ENCODE results near the gene PTPRS. TPM values are rescaled to one million over a fixed set of nuclear protein-coding genes. Genes with fewer than 3 reads are reported as not detected.
A peak's percentile ranks its signal among the peaks of the same experiment; 100 is the strongest.
"Not testable (repeated sequence)": the region's sequence is repeated elsewhere in the genome, so short reads cannot be mapped to it uniquely, and the experiment has no call there.

PTPRS gene
- polyA plus RNA-seq, 6 donors from 2014 or later: 0.19 to 1.5 (median 0.73) TPM; not detected in 1

DNA sequence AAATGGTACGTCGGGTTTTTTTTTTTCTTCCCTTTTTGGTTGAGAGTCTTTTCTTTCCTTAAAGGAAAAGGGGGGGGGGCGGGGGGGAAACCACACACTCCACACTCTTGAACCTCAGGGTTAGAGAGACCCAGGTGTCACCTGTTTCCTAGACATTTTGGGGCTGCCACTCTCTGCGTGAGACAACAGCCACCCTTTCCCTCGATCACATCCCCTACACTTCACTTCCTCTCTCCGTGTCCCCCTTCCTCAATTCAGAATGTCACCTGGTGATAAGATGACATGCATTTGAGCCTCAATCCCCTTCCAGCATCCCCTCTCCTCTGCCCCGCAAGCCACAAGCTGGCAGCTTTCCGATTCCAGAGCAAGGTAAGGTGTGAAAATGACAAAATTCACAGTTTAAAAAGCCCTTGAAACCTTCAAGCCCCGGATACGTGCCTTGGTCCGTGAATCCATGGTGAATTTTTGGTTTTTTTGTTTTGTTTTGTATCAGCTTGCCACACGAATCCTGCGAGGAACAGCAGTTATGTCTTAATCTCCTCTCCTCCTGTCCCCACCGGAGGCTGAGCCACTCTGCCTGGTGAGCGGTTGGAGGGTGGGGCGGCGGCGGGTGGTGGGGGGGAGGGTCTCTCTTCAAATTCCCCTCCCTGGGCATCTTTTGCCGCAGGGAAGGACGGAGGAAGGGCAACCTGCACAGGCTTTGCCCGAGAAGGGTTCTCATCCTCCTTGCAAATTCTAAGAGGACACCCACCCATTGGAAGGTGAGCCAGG lies 4.2 kb downstream of the PTPRS start:
- peak overlapping the region in 4 of 8 donors; percentile 15 to 69 (median 41) for H3K4me3 Mint-ChIP-seq
- peaks cover 15 to 33% (median 23%) of the 10 kb centered on the region in 3 donors for H3K4me1 Mint-ChIP-seq
- peak; percentile 12 for DNase-seq
- no peak for ATAC-seq (ENCODE audit: low read depth in 2 of 2)
- peaks cover 0 to 19% of the 10 kb centered on the region in 2 donors for H3K36me3 Mint-ChIP-seq
- H3K27ac Mint-ChIP-seq: peak overlapping the region in 1 of 6 donors; percentile 42
- H3K9me3 Mint-ChIP-seq: peaks cover 0 to 6% (median 0%) of the 10 kb centered on the region in 7 donors
- H3K27me3 Mint-ChIP-seq: peaks cover 25 to 68% (median 59%) of the 10 kb centered on the region in 3 donors

DNA sequence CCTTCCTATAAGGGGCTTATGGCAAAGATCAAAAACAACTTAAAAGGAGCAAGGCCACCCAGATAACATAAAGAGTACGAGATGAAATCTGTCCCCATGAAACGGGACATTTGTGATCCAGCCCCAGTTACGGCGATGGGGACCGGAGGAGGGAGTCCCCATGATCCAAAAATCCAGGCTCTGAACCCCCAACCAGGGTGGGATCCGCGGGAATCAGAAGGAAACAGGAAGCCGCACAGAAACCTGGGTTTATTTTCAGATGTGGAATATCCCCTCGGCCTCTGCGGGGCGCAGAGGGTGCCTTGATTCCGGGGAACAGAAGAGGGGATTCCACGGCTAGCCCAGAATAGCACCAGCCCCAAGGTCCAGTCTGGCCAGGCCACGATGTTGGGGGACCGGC lies 5.0 kb downstream of the PTPRS start:
- peaks cover 15 to 29% (median 23%) of the 10 kb centered on the region in 3 donors for H3K4me1 Mint-ChIP-seq
- no peak for DNase-seq
- peaks cover 0 to 15% of the 10 kb centered on the region in 2 donors for H3K36me3 Mint-ChIP-seq
- peak overlapping the region in 2 of 8 donors; percentile 9 to 56 for H3K4me3 Mint-ChIP-seq
- no peak for ATAC-seq (ENCODE audit: low read depth in 2 of 2)
- peaks cover 24 to 64% (median 55%) of the 10 kb centered on the region in 3 donors for H3K27me3 Mint-ChIP-seq
- H3K9me3 Mint-ChIP-seq: peaks cover 0 to 4% (median 0%) of the 10 kb centered on the region in 7 donors
- peak overlapping the region in 1 of 6 donors; percentile 50 for H3K27ac Mint-ChIP-seq

DNA sequence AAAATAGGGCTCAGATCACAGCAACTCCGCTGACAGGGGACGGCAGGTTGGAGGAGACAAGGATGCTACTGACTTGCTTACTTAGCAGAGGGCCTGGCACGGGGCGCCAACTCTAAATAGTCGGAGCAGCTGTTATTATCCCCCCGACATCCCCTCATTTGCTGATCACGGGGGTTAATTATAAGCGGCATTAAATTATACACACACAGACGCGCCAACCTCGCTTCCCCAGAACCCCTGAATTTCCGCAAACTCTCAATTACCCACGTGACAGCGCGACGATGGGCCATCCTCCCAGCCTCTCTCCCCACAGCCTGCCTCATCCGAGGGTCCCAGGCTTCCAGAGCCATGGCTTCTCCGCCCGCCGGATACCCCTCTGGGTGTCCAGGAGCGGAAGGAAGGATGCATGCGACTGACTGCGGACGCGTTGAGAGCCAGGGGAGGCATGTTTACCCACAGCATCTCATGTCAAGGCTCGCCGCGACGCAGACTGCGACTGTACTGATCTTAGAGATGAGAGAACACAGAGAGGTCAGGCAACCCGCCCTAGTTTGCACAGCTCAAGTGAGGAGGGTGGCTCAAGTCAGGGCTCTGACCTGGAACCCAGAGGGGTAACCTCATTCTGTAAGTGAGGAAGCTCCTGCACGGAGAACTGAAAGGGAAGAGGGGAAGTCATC lies 5.7 kb downstream of the PTPRS start:
- peaks cover 0 to 15% of the 10 kb centered on the region in 2 donors for H3K36me3 Mint-ChIP-seq
- peak overlapping the region in 2 of 8 donors; percentile 9 to 45 for H3K4me3 Mint-ChIP-seq
- DNase-seq (no peak), ATAC-seq (ENCODE audit: low read depth in 2 of 2) (no peak)
- peaks cover 15 to 29% (median 23%) of the 10 kb centered on the region in 3 donors for H3K4me1 Mint-ChIP-seq
- H3K27ac Mint-ChIP-seq: peak overlapping the region in 1 of 6 donors; percentile 50
- peaks cover 0 to 4% (median 0%) of the 10 kb centered on the region in 7 donors for H3K9me3 Mint-ChIP-seq
- peaks cover 24 to 64% (median 55%) of the 10 kb centered on the region in 3 donors for H3K27me3 Mint-ChIP-seq

DNA sequence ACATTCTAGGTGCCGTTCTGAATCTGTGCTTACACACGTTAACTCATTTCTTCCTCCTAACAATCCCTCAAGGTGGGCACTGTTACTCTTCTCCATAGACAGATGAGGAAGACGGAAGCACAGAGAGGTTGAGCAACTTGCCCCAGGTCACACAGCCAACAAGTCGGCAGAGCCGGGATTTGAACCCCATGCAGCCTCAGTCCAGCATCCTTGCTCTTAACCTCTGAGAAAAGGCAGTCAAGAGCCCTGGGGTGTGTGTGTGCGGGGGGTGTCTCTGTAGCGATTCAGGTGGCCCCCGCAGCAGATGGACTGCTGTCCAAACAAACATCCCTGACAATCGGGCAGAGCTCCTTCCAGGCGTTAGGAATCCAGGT lies 6.3 kb downstream of the PTPRS start:
- ATAC-seq (ENCODE audit: low read depth in 2 of 2) (no peak), DNase-seq (no peak)
- Mint-ChIP-seq H3K4me3 (peak overlapping the region in 1 of 8 donors; percentile 2), H3K4me1 (peaks cover 14 to 28% (median 23%) of the 10 kb centered on the region in 3 donors), H3K27me3 (peaks cover 23 to 62% (median 53%) of the 10 kb centered on the region in 3 donors), H3K27ac (no peak overlapping the region), H3K36me3 (peaks cover 0 to 14% of the 10 kb centered on the region in 2 donors), H3K9me3 (peaks cover 0 to 4% (median 0%) of the 10 kb centered on the region in 7 donors)

DNA sequence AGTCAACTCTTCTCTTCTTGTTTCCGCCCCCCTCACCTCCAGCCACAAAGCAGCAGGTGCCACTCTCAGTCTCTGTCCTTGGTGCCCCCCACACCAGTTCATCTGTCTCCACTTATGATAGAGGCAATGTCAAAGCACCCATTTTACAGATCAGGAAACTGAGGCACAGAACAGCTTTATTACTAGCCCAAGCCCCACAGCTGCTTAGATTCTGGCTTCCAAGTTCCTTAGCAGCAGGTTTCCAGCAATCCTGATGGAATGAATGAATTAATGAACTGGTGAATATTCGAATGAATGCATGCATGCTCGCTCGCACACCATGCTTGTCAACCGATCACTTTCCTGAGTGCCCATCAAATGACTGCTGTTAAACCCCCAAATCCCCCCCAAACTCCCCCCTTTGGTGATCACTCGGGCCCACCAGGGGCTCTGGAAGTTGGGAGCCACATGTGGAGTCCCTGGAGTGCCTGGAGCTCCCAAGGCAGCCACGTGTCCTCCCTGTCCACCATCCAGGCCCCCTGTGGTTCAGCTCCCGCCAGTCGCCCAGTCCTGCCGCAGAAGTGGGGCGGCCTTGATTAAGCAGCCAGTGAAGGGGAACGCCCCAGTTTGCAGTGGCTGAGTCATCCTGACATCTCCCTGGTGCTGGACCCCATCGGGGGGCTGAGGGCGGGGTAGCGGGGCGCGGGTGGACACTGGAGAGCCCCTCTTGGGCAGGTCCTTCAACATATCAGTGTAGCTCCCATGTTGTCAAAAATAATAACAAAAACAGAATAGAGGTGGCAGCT lies 6.8 kb downstream of the PTPRS start:
- DNase-seq (no peak), ATAC-seq (ENCODE audit: low read depth in 2 of 2) (no peak)
- H3K27me3 Mint-ChIP-seq: peaks cover 18 to 56% (median 51%) of the 10 kb centered on the region in 3 donors
- H3K36me3 Mint-ChIP-seq: peaks cover 0 to 8% of the 10 kb centered on the region in 2 donors
- no peak overlapping the region for H3K4me3 Mint-ChIP-seq
- peak overlapping the region in 1 of 6 donors; percentile 58 for H3K27ac Mint-ChIP-seq
- peaks cover 8 to 24% (median 17%) of the 10 kb centered on the region in 3 donors for H3K4me1 Mint-ChIP-seq
- H3K9me3 Mint-ChIP-seq: no peaks in the 10 kb centered on the region

DNA sequence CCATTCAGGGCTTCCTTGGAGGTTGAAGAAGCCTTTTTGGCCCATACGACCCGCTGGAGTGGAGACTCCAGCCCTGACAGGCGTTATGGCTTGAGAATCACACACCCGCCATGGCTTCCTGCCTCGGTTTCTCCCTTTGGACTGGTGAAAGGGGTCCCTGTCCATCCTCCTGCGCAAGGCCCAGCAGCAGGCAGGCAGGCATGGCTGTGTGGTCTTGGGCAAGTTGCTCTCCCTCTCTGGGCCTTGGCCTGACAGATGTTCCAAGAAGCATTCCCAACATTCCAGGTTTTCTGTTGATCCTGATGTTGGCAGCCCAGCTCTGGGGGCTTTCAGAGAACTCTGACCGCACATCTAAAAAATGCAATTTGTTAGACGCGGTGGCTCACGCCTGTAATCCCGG lies 8.1 kb downstream of the PTPRS start:
- Mint-ChIP-seq H3K4me1 (peaks cover 6 to 20% (median 15%) of the 10 kb centered on the region in 3 donors), H3K9me3 (peaks cover 0 to 1% (median 0%) of the 10 kb centered on the region in 7 donors), H3K36me3 (peaks cover 0 to 7% of the 10 kb centered on the region in 2 donors), H3K27ac (no peak overlapping the region), H3K27me3 (peaks cover 18 to 44% (median 43%) of the 10 kb centered on the region in 3 donors), H3K4me3 (no peak overlapping the region)
- ATAC-seq (ENCODE audit: low read depth in 2 of 2) (no peak), DNase-seq (no peak)

DNA sequence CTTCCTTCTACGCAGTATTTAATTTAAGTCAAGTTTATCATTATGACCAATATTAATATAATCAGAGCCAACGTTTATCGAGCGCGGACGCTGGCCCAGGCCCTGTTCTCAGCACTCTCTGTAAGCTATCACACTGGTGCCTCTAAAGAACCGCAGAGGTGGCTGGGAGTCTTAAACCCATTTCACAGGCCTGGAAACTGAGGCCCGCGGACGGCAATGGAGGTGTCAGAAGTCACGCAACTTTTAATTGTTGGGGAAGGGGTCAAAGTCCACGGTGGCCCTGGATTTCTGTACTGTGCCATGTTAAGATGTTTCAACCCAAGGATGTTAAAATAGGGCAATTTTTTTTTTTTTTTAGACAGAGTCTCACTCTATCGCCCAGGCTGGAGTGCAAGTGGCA lies 8.8 kb downstream of the PTPRS start:
- peaks cover 0 to 7% of the 10 kb centered on the region in 2 donors for H3K36me3 Mint-ChIP-seq
- no peak overlapping the region for H3K4me3 Mint-ChIP-seq
- peaks cover 0 to 1% (median 0%) of the 10 kb centered on the region in 7 donors for H3K9me3 Mint-ChIP-seq
- H3K27ac Mint-ChIP-seq: no peak overlapping the region
- H3K27me3 Mint-ChIP-seq: peaks cover 18 to 42% (median 37%) of the 10 kb centered on the region in 3 donors
- no peak for ATAC-seq (ENCODE audit: low read depth in 2 of 2)
- DNase-seq: no peak
- peaks cover 6 to 15% (median 15%) of the 10 kb centered on the region in 3 donors for H3K4me1 Mint-ChIP-seq

DNA sequence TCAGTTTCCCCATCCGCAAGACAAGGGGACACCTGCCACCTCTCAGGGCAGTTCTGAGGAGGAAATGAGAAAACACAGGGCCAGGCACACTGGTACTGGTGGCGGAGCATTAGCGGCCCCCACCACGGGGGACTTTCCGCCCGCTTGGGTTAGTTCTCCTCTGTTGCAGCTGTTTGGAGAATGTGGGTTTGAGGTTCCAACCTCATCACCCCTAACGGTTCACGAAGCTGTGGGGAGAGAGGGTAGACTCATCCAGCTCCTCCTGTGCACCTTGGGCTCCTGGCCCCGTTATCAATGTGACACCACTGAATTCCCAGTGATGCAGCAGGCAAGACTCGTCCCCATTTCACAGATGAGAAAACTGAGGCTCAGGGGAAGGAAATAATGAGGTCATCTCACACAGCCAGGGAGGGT lies 10.3 kb downstream of the PTPRS start:
- Mint-ChIP-seq H3K9me3 (peaks cover 0 to 5% (median 0%) of the 10 kb centered on the region in 7 donors), H3K36me3 (peaks cover 0 to 6% of the 10 kb centered on the region in 2 donors), H3K27ac (no peak overlapping the region), H3K4me1 (peaks cover 4 to 7% (median 5%) of the 10 kb centered on the region in 3 donors), H3K4me3 (no peak overlapping the region), H3K27me3 (peaks cover 10 to 29% (median 23%) of the 10 kb centered on the region in 3 donors)
- ATAC-seq (ENCODE audit: low read depth in 2 of 2): peak; percentile 39 to 72
- no peak for DNase-seq

DNA sequence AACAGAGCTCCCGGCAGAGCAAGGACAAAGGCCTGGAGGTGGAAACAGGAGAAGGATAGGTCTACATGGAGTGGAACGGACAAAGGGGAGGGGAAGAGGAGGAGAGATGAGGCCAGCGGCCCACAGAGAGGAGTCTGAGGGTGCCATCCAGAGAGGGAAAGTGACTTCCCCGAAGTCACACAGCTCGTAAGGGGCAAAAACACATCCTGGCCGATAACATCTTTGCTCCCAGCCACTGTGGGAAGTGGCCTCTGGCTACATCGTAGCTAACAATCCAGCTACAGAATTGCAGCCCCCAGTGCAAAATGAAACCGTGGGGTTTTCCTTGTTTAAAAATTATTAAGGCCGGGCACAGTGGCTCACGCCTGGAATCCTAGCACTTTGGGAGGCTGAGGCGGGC lies 11.5 kb downstream of the PTPRS start:
- H3K27ac Mint-ChIP-seq: peak overlapping the region in 1 of 6 donors; percentile 62
- H3K36me3 Mint-ChIP-seq: peaks cover 0 to 12% of the 10 kb centered on the region in 2 donors

DNA sequence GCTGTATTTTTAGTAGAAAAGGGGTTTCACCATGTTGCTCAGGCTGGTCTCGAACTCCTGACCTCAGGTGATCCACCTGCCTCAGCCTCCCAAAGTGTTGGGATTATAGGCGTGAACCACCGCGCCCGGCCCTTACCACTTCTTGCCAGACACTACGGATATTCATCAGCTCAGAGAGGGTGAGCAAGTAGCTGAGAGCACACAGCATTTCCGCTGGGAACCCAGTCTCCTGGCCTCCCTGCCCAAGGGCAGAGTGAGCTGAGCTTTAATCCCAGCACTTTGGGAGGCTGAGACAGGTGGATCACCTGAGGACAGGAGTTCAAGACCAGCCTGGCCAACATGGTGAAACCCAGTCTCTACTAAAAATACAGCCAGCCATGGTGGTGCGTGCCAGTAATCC lies 12.2 kb downstream of the PTPRS start:
- H3K27me3 Mint-ChIP-seq: peaks cover 5 to 25% (median 10%) of the 10 kb centered on the region in 3 donors
- ATAC-seq (ENCODE audit: low read depth in 2 of 2); DNase-seq; H3K4me3 Mint-ChIP-seq; H3K4me1 Mint-ChIP-seq; H3K27ac Mint-ChIP-seq: not testable (repeated sequence)
- H3K9me3 Mint-ChIP-seq: peaks cover 4 to 11% (median 9%) of the 10 kb centered on the region in 7 donors
- peaks cover 0 to 16% of the 10 kb centered on the region in 2 donors for H3K36me3 Mint-ChIP-seq

More for the DNA sequence above, 11.5 kb downstream of the PTPRS start:
- Mint-ChIP-seq H3K9me3 (peaks cover 4 to 8% (median 6%) of the 10 kb centered on the region in 7 donors), H3K4me1 (peaks cover 0 to 5% (median 0%) of the 10 kb centered on the region in 3 donors), H3K4me3 (no peak overlapping the region), H3K27me3 (peaks cover 5 to 23% (median 11%) of the 10 kb centered on the region in 3 donors)
- ATAC-seq (ENCODE audit: low read depth in 2 of 2) (no peak), DNase-seq (no peak)

DNA sequence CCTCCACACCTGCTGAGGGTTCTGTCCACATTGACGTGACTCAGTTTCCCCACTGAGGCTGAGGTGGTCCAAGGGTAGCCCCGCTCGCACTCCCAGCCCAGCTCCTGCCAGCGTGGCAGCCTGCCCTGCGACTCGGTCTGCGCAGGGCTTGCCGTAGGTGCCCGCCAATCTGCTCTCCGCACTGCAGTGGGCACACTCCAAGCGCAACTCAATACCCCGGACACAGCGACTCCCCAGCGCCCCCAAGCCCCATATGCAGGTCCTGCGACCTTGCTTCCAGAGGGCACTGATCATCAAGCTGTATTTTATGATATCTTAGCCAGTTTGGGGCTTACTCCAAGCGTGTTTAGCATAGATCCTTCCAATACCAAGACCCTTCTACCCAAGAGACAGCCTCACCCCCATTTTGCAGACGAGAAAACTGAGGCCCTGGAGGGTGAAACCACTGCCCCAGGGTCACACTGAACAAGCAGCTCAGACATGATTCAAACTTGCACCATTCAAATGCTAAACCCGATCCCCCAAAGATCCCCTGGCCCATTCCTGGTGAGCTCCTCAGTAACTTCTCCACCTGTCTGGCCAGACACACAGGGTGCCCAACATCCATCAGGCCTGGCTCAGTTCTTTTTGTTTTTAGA lies 13.5 kb downstream of the PTPRS start:
- H3K4me1 Mint-ChIP-seq: peaks cover 0 to 22% (median 9%) of the 10 kb centered on the region in 3 donors

DNA sequence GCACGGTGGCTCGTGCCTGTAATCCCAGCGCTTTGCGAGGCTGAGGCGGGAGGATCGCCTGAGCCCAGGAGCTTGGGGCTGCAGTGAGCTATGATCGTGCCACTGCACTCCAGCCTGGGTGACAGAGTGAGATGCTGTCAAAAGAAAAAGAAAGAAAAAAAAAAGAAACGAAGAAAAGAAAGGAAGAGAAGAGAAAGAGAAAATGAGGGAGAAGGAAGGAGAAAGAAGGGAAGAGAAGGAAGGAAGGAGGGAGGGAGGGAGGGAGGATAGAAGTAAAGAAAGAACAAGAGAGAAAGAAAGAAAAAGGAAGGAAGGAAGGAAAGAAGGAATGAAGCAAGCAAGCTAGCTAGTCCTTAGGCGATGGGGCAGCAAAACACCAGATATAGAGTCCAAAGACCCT lies 14.1 kb downstream of the PTPRS start:
- Mint-ChIP-seq H3K36me3 (peaks cover 0 to 22% of the 10 kb centered on the region in 2 donors), H3K27me3 (peaks cover 4 to 33% (median 12%) of the 10 kb centered on the region in 3 donors), H3K27ac (peak overlapping the region in 1 of 6 donors; percentile 42), H3K9me3 (peaks cover 5 to 13% (median 10%) of the 10 kb centered on the region in 7 donors), H3K4me3 (no peak overlapping the region), H3K4me1 (peaks cover 0 to 27% (median 9%) of the 10 kb centered on the region in 3 donors)
- ATAC-seq (ENCODE audit: low read depth in 2 of 2) (no peak), DNase-seq (no peak)

More for the DNA sequence above, 13.5 kb downstream of the PTPRS start:
- Mint-ChIP-seq H3K9me3 (peaks cover 5 to 13% (median 10%) of the 10 kb centered on the region in 7 donors), H3K27me3 (peaks cover 4 to 33% (median 12%) of the 10 kb centered on the region in 3 donors), H3K27ac (peak overlapping the region in 1 of 6 donors; percentile 72), H3K4me3 (no peak overlapping the region), H3K36me3 (peaks cover 0 to 22% of the 10 kb centered on the region in 2 donors)
- no peak for DNase-seq
- no peak for ATAC-seq (ENCODE audit: low read depth in 2 of 2)
